ENCODE results near the gene ATP2C2.
"Not testable (repeated sequence)": the region's sequence is repeated elsewhere in the genome, so short reads cannot be mapped to it uniquely, and the experiment has no call there.

Gene ATP2C2

DNA sequence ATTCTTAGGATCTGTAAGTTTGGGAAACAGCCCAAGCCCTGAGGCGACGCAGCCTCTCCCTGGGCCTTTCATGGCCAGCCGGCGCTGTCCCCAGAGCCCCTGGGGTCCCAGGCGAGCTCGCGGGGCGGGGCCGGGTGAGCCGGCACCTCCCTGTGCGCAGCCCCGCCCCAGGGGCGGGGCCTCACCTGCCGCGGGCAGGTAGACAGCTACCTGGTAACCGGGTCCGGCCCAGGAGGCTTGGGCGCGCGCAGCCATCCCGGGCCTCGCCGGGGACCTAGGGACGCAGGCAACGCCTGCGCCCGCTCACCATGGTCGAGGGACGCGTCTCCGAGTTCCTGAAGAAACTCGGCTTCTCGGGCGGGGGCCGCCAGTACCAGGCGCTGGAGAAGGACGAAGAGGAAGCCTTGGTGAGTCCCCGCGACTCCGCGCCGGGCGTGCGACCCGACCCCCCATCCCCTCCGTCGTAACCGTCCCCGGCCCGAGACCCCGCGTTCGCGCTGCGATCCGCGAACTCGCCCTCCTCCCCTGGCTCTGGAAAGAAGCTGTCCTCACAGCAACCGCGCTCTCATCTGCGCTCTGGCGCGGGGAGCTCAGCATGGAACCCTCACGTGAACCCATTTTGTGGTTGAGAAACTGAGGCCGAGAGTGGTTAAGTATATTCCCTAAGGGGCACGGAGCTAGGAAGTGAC is at the start of gene ATP2C2:
Gene ATP2C2 (plus strand): TSS at position 231 of the 689 bp plus-strand sequence. CDS start 78 bp downstream, at position 309.
- no peak for DNase-seq

DNA sequence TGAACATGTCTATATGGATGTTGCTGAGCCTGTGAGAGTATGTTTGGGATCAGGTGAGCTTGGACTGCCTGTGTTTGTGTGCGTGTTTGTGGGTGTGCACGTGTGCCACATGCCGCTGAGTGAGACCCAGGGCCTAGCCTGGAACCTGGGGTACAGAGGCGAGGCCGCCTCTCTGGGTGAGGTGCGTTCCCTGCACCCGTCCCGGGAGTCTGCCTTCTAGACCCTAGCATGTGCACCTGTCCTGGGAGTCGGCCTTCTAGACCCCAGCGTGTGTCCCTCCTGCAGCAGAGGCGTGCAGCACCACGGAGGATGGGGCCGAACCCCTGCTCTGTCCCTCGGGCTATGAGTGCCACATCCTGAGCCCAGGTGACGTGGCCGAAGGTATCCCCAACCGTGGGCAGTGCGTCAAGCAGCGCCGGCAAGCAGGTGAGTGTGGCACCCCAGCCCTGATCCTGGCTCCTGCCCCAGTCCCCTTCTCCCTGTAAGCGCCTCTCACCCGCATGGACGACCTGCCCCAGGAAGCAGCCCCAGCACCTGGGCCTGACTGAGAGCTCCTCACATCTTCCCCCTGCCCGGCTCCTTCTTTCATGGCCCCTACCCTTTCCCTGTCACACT is 49.1 kb upstream of the ATP2C2 start:
- no peak for DNase-seq

- DNase-seq: no peak
Observed at GRCh38 chr16:84320511-84320910, 47.8 kb upstream of the ATP2C2 start.

DNA sequence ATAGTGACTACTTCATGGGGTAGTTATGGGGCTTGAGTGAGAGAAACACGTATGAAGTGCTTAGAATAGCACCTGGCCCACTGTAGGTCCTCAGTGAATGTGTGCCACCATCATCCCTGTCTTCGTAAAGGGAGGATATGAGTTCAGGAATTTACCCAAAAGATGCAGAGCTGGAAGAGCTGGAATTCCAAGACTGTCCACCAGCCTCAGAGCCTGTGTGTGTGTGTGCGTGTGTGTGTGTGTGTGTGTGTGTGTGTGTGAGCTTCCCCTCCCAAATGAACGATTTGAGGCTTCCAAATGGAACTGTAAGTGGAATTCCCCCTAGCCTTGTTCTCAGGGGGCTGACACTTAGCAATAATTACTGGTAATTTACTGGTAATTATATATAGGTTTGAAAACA is 46.4 kb upstream of the ATP2C2 start:
- no peak for DNase-seq

DNA sequence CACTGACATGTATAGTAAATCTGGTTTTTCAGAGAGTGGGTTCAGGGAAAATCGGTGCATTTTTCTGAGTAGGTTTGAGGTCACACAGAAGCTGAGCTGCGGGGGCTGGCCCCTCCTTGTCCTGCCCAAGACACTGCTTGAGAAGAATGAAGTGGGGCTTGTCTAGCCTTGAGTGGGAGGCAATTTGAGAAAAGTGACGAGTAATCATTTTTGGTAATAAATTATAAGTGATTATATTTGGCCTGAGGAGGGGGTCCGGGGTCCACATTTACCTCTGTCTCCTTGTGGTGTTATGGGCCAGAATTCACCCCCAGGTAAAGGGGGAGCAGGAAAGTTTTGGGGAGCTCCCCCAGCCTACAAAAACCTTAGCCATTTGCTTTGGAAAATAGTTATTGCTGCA is 45.6 kb upstream of the ATP2C2 start:
- DNase-seq: no peak

DNA sequence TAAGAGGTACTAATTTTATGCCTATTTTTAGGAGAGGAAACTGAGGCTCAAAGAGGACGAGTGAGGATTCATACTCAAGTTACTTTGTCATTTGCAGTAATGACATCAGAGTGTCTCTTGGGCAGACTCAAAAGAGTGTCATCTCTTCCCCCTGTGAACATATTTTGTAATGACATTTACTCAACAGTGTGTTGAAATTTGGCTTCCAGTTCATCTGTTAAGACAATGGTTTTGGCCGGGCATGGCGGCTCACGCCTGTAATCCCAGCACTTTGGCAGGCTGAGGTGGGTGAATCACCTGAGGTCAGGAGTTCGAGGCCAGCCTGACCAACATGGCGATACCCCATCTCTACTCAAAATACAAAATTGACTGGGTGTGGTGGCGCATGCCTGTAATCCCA is 44.7 kb upstream of the ATP2C2 start:
- no peak for DNase-seq

- no peak for DNase-seq
Observed at GRCh38 chr16:84324434-84325262, 43.7 kb upstream of the ATP2C2 start.

- no peak for DNase-seq
Observed at GRCh38 chr16:84326545-84326944, 41.8 kb upstream of the ATP2C2 start.

DNA sequence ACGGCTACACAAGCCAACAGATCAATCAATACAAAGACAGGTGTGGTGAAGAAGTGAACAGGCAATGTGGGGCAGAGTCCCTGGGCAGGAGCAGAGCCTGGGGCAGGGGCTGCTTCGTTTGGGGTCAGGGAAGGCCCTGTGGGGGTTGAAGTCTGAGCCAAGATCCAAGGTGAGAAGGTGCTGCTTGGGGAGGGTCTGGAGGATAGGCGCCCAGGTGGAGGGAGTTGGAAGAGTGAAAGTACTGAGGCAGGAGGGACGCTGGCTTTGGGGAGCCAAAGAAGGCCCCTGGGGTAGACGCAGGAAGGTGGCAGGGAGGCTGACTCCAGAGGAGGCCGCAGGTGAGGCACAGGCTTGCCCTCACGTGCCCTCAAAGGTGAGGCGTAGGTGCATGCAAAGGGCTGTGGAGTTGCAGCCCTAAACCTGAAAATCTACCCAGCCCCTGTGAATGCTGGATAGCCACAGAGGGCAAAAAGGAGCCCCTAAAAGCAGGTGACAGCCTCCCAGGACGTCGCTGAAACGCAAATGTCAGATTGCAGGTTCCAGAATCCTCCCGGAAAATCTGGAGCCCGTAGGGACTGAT is 40.3 kb upstream of the ATP2C2 start:
- no peak for DNase-seq

DNA sequence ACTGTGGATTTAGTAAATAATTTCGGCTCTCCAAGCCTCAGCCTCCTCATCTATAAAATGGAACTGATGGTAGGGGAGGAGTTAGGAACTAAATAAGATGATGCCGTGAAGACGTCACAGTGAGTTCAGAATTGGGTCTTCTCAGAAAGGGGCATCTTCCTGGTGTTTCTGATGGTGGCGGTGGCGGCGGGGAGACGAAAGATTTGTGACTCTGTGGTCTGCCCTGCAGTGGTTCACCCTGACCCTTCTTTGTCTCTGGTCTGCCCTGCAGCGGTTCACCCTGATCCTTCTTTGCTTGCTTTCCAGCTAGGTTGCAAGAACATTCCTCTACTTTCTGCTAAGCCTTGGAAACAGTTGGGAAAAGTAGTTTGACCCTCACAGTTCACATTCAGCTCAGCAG is 39.3 kb upstream of the ATP2C2 start:
- DNase-seq: no peak

GRCh38 chr16:84329843-84330684 is 38.3 kb upstream of the ATP2C2 start:
- DNase-seq: no peak

- no peak for DNase-seq
Observed at GRCh38 chr16:84330685-84331050, 37.7 kb upstream of the ATP2C2 start.

GRCh38 chr16:84331998-84332780 is 36.1 kb upstream of the ATP2C2 start:
- no peak for DNase-seq

- no peak for DNase-seq
Observed at GRCh38 chr16:84332975-84333684, 35.2 kb upstream of the ATP2C2 start.

DNA sequence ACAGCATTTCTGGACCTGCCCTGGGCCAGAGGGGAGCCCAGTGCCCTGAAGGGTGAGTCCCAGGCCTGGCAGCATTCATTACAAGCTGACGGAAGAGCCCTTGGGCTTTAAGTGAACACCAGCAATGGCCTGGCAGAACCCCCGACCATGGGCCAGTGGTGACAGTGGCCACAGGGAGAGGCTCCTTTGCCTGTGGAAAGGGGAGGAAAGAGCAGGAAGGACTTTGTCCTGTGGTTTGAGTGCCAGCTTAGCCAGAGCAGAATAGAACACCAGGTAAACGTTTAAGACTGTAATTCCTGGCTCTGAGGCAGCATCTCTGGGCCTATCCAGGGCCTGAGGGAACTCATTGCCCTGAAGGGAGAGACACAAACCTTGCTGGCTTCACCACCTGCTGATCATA is 34.3 kb upstream of the ATP2C2 start:
- DNase-seq: no peak

DNA sequence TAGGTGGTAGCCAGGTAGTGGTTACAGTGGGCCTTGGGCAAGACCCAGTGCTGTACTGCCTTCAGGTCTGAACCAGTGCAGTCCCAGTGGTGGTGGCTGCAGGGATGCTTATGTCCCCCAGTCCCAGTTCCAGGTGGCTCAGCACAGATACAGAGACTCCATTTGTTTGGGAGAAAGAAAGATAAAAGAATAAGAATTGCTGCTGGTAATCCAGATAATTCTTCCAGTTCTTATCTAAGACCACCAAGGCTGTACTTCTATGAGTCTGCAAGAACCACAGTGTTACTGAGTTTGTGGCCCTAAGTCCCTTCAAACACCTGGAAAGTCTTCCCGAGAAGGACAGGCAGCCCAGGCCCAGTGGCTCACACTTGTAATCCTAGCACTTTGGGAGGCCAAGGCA is 33.9 kb upstream of the ATP2C2 start:
- no peak for DNase-seq

- not testable (repeated sequence) for DNase-seq
Observed at GRCh38 chr16:84337236-84337635, 31.1 kb upstream of the ATP2C2 start.

DNA sequence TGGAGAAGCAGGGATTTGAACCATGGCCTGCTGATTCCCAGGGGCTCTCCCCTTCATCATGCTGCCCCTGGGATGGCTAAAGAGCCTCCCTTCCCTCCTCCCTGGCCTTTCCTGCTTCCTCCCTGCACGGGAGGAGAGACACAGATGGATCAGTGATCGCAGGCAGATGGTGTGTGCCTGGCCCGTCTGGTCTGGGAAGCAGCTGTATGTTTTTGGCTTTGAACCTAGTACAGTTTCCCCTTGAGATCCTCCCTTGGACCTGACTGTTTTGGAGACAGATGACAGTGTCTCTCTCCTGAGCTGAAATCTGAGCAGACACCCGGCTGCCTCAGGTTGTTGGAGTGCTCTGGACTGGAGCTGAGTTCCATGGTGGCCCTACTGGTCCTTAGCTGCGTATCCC is 29.0 kb upstream of the ATP2C2 start:
- DNase-seq: no peak

DNA sequence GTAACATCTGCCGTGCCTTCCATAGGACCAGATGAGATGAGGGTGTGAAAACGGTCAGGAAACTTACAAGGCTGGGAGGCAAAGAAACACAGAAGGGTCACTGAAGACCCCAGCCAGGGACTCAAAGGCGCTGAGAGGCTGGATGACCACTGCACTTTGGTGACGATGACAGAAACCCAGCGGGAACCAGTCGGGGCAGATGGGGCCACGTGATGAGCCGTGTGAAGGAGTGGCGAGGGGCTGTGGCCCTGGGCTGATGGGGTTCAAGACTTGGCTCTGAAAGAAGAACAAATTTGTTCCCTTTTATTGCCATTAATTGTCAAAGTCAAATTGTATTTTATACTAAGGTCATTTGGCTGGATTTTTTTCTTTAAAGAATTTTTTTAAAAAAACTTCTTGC is 28.6 kb upstream of the ATP2C2 start:
- DNase-seq: no peak

DNA sequence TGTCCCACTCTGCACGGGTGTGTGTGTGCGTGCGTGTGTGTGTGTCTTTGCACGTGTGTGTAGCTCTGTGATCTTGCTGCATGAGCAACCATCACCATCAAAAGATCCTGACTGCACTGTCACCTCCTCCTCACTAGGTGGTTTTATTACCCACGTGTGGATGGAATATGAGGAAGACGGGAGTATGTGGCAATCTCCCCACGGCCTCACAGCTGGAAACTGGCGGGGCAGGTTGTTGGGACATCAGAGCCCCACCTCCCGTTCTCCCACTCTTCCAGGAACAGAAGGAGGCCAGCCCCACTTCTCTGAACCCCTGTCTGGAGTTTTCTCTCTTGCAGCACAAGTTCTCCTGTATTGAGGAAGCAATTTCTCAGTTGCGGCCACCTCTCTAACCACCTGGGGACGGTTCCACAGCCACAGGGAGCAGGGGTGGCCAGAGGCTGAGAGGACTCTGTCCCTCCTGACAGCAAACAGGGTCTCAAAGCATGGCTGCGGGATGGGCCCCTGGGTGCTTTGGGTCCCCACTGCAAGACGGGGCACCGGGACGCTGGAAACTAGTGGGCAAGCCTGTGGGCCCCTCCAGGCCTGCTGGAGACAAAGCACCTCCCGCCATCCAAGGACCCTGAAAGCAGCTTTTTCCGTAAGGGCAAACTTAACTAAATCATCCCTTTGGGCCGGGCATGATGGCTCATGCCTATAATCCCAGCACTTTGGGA is 27.9 kb upstream of the ATP2C2 start:
- no peak for DNase-seq
